Activated CD8-positive, alpha-beta memory T cell treated with anti-CD3 and anti-CD28 coated beads, Interleukin-2, amount 50 U/mL, for 1 hour (primary cell): ENCODE results near the gene VEZF1.

ENCODE experiments used
- DNase-seq: peaks from one replicate; pipeline ENCODE4 v3.0.0-alpha.2; 2020; ENCODE audit errors: extremely low read depth

Gene VEZF1

GRCh38 chr17:57949649-57950048 is 38.4 kb downstream of the VEZF1 start:
- DNase-seq = no peak

GRCh38 chr17:57948555-57949420 is 39.3 kb downstream of the VEZF1 start:
- no peak for DNase-seq

- no peak for DNase-seq
These were observed 39.9 kb downstream of the VEZF1 start for GRCh38 chr17:57948169-57948554.

GRCh38 chr17:57947369-57947768 is 40.7 kb downstream of the VEZF1 start:
- DNase-seq = no peak

GRCh38 chr17:57946798-57947358 is 41.2 kb downstream of the VEZF1 start:
- no peak for DNase-seq

- no peak for DNase-seq
These were observed 41.9 kb downstream of the VEZF1 start for GRCh38 chr17:57945996-57946797.

GRCh38 chr17:57944908-57945307 is 43.1 kb downstream of the VEZF1 start:
- no peak for DNase-seq

- DNase-seq = no peak
These were observed 44.4 kb downstream of the VEZF1 start for GRCh38 chr17:57943645-57944044.

GRCh38 chr17:57943140-57943539 is 44.9 kb downstream of the VEZF1 start:
- no peak for DNase-seq

GRCh38 chr17:57941384-57942370 is 46.4 kb downstream of the VEZF1 start:
- DNase-seq = no peak

GRCh38 chr17:57940653-57941329 is 47.3 kb downstream of the VEZF1 start:
- DNase-seq = no peak

- no peak for DNase-seq
These were observed 47.8 kb downstream of the VEZF1 start for GRCh38 chr17:57940231-57940630.

GRCh38 chr17:57939797-57940196 is 48.3 kb downstream of the VEZF1 start:
- DNase-seq = no peak

- no peak for DNase-seq
These were observed 50.0 kb downstream of the VEZF1 start for GRCh38 chr17:57938061-57938502.

- no peak for DNase-seq
These were observed 50.6 kb downstream of the VEZF1 start for GRCh38 chr17:57937492-57937891.

GRCh38 chr17:57935833-57936807 is 51.9 kb downstream of the VEZF1 start:
- DNase-seq = no peak

GRCh38 chr17:57931488-57932137 is 56.4 kb downstream of the VEZF1 start:
- DNase-seq = no peak

GRCh38 chr17:57930239-57930638 is 57.8 kb downstream of the VEZF1 start:
- DNase-seq = no peak

- DNase-seq = no peak
These were observed 58.7 kb downstream of the VEZF1 start for GRCh38 chr17:57929386-57929785.
